ENCODE results near the gene TJP2.

- TF ChIP-seq RELA (CRISPR knock-in tag; IDR thresholded peaks at IDR 0.05; ENCODE audit: borderline replicate concordance) (no peak), TCF7 (CRISPR knock-in tag; IDR thresholded peaks at IDR 0.05; ENCODE audit: low read depth) (no peak), FOXJ3 (CRISPR knock-in tag; IDR thresholded peaks at IDR 0.05; ENCODE audit: borderline replicate concordance) (no peak)
- TF ChIP-seq, protein P1, sequence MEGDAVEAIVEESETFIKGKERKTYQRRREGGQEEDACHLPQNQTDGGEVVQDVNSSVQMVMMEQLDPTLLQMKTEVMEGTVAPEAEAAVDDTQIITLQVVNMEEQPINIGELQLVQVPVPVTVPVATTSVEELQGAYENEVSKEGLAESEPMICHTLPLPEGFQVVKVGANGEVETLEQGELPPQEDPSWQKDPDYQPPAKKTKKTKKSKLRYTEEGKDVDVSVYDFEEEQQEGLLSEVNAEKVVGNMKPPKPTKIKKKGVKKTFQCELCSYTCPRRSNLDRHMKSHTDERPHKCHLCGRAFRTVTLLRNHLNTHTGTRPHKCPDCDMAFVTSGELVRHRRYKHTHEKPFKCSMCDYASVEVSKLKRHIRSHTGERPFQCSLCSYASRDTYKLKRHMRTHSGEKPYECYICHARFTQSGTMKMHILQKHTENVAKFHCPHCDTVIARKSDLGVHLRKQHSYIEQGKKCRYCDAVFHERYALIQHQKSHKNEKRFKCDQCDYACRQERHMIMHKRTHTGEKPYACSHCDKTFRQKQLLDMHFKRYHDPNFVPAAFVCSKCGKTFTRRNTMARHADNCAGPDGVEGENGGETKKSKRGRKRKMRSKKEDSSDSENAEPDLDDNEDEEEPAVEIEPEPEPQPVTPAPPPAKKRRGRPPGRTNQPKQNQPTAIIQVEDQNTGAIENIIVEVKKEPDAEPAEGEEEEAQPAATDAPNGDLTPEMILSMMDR (IDR thresholded peaks at IDR 0.05), result no peak
Observed at GRCh38 chr9:69314547-69314946, 140.5 kb downstream of the TJP2 start.
